HepG2 (cell line): ENCODE results near the gene DAB2IP. TPM values are rescaled to one million over a fixed set of nuclear protein-coding genes. Genes with fewer than 3 reads are reported as not detected.

Experiments used
- DDIT3 ChIP-seq: sonication (generic); formaldehyde crosslinking; IDR thresholded peaks from 2 replicates; pipeline ENCODE4 v1.4.0; 2020; ENCODE audit warnings: mild to moderate bottlenecking, missing genetic modification reagents
- DPF2 ChIP-seq: sonication (generic); formaldehyde crosslinking; IDR thresholded peaks from 2 replicates; pipeline ENCODE4 v1.4.0; 2020; ENCODE audit warnings: mild to moderate bottlenecking, low read depth, missing genetic modification reagents, borderline replicate concordance
- GLI4 ChIP-seq: sonication (generic); formaldehyde crosslinking; IDR thresholded peaks from 2 replicates; pipeline ENCODE4 v1.5.1; 2020; ENCODE audit warnings: missing genetic modification reagents, mild to moderate bottlenecking, moderate library complexity, borderline replicate concordance
- GLMP ChIP-seq: sonication (generic); formaldehyde crosslinking; IDR thresholded peaks from 2 replicates; pipeline ENCODE4 v1.9.0; 2021; ENCODE audit warnings: missing genetic modification reagents, mild to moderate bottlenecking, borderline replicate concordance
- KDM4B ChIP-seq: sonication (generic); formaldehyde crosslinking; IDR thresholded peaks from 2 replicates; pipeline ENCODE4 v1.4.0; 2020; ENCODE audit warnings: missing genetic modification reagents
- KLF13 ChIP-seq: sonication (generic); formaldehyde crosslinking; IDR thresholded peaks from 2 replicates; pipeline ENCODE4 v1.4.0; 2020; ENCODE audit warnings: mild to moderate bottlenecking, missing genetic modification reagents
- MBNL3 ChIP-seq: fragments of 250-450 bp; sonication (Bioruptor Pico); conservative IDR thresholded peaks from 2 replicates; pipeline ENCODE4 v1.8.0; 2022; ENCODE audit warnings: mild to moderate bottlenecking, inconsistent platforms
- MLLT10 ChIP-seq: sonication (generic); formaldehyde crosslinking; IDR thresholded peaks from 2 replicates; pipeline ENCODE4 v1.4.0; 2020; ENCODE audit warnings: missing genetic modification reagents
- MXD4 ChIP-seq: IDR thresholded peaks from 2 replicates; pipeline ENCODE4 v1.6.1; 2016; ENCODE audit warnings: mild to moderate bottlenecking, missing biosample characterization, missing genetic modification reagents
- NCOA2 ChIP-seq: sonication (generic); formaldehyde crosslinking; IDR thresholded peaks from 2 replicates; pipeline ENCODE4 v1.8.0; 2022; ENCODE audit warnings: inconsistent platforms
- NFRKB ChIP-seq: fragments of 450-650 bp; IDR thresholded peaks from 2 replicates; pipeline ENCODE4 v1.6.1; 2017
- NRL ChIP-seq: sonication (generic); formaldehyde crosslinking; IDR thresholded peaks from 2 replicates; pipeline ENCODE4 v1.5.0; 2020; ENCODE audit warnings: missing genetic modification reagents, mild to moderate bottlenecking, moderate library complexity, borderline replicate concordance
- PCBP1 ChIP-seq: fragments of 200-400 bp; formaldehyde crosslinking; IDR thresholded peaks from 2 replicates; pipeline ENCODE4 v1.6.1; 2017; ENCODE audit warnings: mild to moderate bottlenecking, low read depth, low read length, borderline replicate concordance
- SP5 ChIP-seq: IDR thresholded peaks from 2 replicates; pipeline ENCODE4 v1.6.1; 2016; ENCODE audit warnings: low read depth, borderline replicate concordance
- U2AF1 ChIP-seq: fragments of 200-400 bp; formaldehyde crosslinking; optimal IDR thresholded peaks from 2 replicates; pipeline ENCODE3; 2017; ENCODE audit warnings: mild to moderate bottlenecking, low read depth, low read length
- ZKSCAN5 ChIP-seq: sonication (generic); formaldehyde crosslinking; IDR thresholded peaks from 2 replicates; pipeline ENCODE4 v1.5.1; 2020; ENCODE audit warnings: mild to moderate bottlenecking, missing genetic modification reagents
- ZNF770 ChIP-seq: sonication (generic); formaldehyde crosslinking; IDR thresholded peaks from 2 replicates; pipeline ENCODE4 v1.5.0; 2020; ENCODE audit warnings: mild to moderate bottlenecking, missing genetic modification reagents
- polyA plus RNA-seq, 8 experiments: library from polyadenylated mRNA; depleted of rRNA in 3 of 8; stranded (reverse) in 7 of 8; unstranded in 1 of 8; fragments of >200 nt; fragmentation: Illumina TruSeq in 4 of 8; extraction: Trizol in 4 of 8; gene quantifications; 2 replicates each; pipeline versions ENCODE4 v1.2.1 to v1.2.3, GENCODE V29; 2011 to 2016; ENCODE audit warnings: low read depth in 4 of 8, missing spikeins in 1 of 8, mixed read lengths in 1 of 8; ENCODE audit not compliant: insufficient read depth in 1 of 8
- total RNA-seq, 5 experiments: library from RNA; depleted of rRNA; stranded (reverse); fragments of >200 nt; fragmentation: Illumina TruSeq; extraction: Trizol; gene quantifications; 2 replicates each; pipeline ENCODE4 v1.2.3, GENCODE V29; 2016; ENCODE audit warnings: low read depth in 1 of 5
- TF ChIP-seq, protein P1 (sequence below): sonication (generic); formaldehyde crosslinking; IDR thresholded peaks from 2 replicates; pipeline ENCODE4 v1.8.1; 2022; ENCODE audit warnings: low read depth, mild to moderate bottlenecking, missing genetic modification reagents
- TF ChIP-seq, protein P2 (sequence below): sonication (generic); formaldehyde crosslinking; conservative IDR thresholded peaks from 2 replicates; pipeline ENCODE4 v1.4.0; 2020; ENCODE audit warnings: missing genetic modification reagents

Gene DAB2IP
- total and polyA plus RNA-seq, 2 of the 13 experiments (the other 11 are each of a cell fraction or from before 2014, with no cell fraction given) = 25.3 to 37.9 TPM

GRCh38 chr9:121612511-121612998 lies 38.9 kb upstream of the DAB2IP start (continued):
- TF ChIP-seq MBNL3 (CRISPR knock-in tag) = no peak
- TF ChIP-seq ZKSCAN5 (CRISPR knock-in tag) = no peak
- no peak for TF ChIP-seq PCBP1
- no peak for TF ChIP-seq NCOA2 (CRISPR knock-in tag)
- no peak for TF ChIP-seq KDM4B
- TF ChIP-seq MXD4 (CRISPR knock-in tag) = no peak
- TF ChIP-seq DDIT3 (CRISPR knock-in tag) = no peak
- no peak for TF ChIP-seq NFRKB
- TF ChIP-seq NRL (CRISPR knock-in tag) = no peak
- TF ChIP-seq KLF13 (CRISPR knock-in tag) = no peak
- no peak for TF ChIP-seq SP5 (CRISPR knock-in tag)
- peak; percentile 17; the same call in 1 of the 2 replicates for TF ChIP-seq DPF2 (CRISPR knock-in tag)
- TF ChIP-seq GLMP (CRISPR knock-in tag) = no peak
- TF ChIP-seq, protein P1, sequence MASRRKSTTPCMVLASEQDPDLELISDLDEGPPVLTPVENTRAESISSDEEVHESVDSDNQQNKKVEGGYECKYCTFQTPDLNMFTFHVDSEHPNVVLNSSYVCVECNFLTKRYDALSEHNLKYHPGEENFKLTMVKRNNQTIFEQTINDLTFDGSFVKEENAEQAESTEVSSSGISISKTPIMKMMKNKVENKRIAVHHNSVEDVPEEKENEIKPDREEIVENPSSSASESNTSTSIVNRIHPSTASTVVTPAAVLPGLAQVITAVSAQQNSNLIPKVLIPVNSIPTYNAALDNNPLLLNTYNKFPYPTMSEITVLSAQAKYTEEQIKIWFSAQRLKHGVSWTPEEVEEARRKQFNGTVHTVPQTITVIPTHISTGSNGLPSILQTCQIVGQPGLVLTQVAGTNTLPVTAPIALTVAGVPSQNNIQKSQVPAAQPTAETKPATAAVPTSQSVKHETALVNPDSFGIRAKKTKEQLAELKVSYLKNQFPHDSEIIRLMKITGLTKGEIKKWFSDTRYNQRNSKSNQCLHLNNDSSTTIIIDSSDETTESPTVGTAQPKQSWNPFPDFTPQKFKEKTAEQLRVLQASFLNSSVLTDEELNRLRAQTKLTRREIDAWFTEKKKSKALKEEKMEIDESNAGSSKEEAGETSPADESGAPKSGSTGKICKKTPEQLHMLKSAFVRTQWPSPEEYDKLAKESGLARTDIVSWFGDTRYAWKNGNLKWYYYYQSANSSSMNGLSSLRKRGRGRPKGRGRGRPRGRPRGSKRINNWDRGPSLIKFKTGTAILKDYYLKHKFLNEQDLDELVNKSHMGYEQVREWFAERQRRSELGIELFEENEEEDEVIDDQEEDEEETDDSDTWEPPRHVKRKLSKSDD (CRISPR knock-in tag) = no peak
- TF ChIP-seq, protein P2, sequence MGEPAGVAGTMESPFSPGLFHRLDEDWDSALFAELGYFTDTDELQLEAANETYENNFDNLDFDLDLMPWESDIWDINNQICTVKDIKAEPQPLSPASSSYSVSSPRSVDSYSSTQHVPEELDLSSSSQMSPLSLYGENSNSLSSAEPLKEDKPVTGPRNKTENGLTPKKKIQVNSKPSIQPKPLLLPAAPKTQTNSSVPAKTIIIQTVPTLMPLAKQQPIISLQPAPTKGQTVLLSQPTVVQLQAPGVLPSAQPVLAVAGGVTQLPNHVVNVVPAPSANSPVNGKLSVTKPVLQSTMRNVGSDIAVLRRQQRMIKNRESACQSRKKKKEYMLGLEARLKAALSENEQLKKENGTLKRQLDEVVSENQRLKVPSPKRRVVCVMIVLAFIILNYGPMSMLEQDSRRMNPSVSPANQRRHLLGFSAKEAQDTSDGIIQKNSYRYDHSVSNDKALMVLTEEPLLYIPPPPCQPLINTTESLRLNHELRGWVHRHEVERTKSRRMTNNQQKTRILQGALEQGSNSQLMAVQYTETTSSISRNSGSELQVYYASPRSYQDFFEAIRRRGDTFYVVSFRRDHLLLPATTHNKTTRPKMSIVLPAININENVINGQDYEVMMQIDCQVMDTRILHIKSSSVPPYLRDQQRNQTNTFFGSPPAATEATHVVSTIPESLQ = no peak
- no peak for TF ChIP-seq U2AF1
- TF ChIP-seq MLLT10 (CRISPR knock-in tag) = no peak
- no peak for TF ChIP-seq GLI4 (CRISPR knock-in tag)
- no peak for TF ChIP-seq ZNF770 (CRISPR knock-in tag)
